Body of pancreas (tissue), 4 donors: ENCODE data around the gene GAK. TPM values are rescaled to one million over a fixed set of nuclear protein-coding genes. Genes with fewer than 3 reads are reported as not detected.

Experiments used
- ATAC-seq: fragments of 150-250 bp; one replicate; pipeline ENCODE4 v1.9.1; 2016
- DNase-seq, 4 donors: peaks; one replicate each; pipeline ENCODE4 v3.0.0-alpha.2; 2019
- H3K27ac ChIP-seq, 4 donors: fragments of 200-600 bp; sonication (generic); 1 replicate in 3 of 4; 2 replicates in 1 of 4; pipeline versions ENCODE4 v1.5.1 to v1.6.1; 2016 to 2019; ENCODE audit warnings: mild to moderate bottlenecking in 1 of 4, mixed read lengths in 1 of 4, moderate library complexity in 1 of 4
- H3K27me3 ChIP-seq, 2 donors: fragments of 200-600 bp; sonication (generic); one replicate each; pipeline ENCODE4 v1.6.0; 2016; ENCODE audit warnings: mild to moderate bottlenecking in 1 of 2
- H3K36me3 ChIP-seq, 2 donors: fragments of 200-600 bp; sonication (generic); replicated peaks in 1 of 2; 2 replicates each; pipeline ENCODE4 v1.5.1; 2016; ENCODE audit warnings: low read depth in 2 of 2; ENCODE audit not compliant: insufficient read depth in 1 of 2
- H3K4me1 ChIP-seq: fragments of 200-600 bp; sonication (generic); one replicate; pipeline ENCODE4 v1.6.0; 2016
- H3K4me3 ChIP-seq, 2 donors: fragments of 200-600 bp; sonication (generic); 1 replicate in 1 of 2; 2 replicates in 1 of 2; pipeline ENCODE4 v1.5.1; 2016 to 2019
- H3K9me3 ChIP-seq, 3 donors: fragments of 200-600 bp; sonication (generic); 1 replicate in 2 of 3; 2 replicates in 1 of 3; pipeline ENCODE4 v1.5.1; 2016
- CTCF ChIP-seq, 7 experiments: fragments of 450-650 bp in 4 of 7; fragments of 200-600 bp in 3 of 7; sonication (generic) in 3 of 7; IDR thresholded peaks; one replicate each; pipeline ENCODE4 v1.5.1; 2016 to 2019; ENCODE audit warnings: antibody characterized with exemption in 7 of 7
- POLR2A ChIP-seq, 3 donors: fragments of 450-650 bp; IDR thresholded peaks; one replicate each; pipeline ENCODE4 v1.6.1; 2016; ENCODE audit warnings: antibody characterized with exemption in 3 of 3, mild to moderate bottlenecking in 2 of 3
- WGBS, 2 donors: methylation state at CpG; one replicate each; pipeline ENCODE4 v1.1.5; 2017; 5-methylcytosine and 5-hydroxymethylcytosine counted together
- intact Hi-C: fragments of 100-400 bp; cut with DNase I; formaldehyde crosslinking; loops from one replicate; pipeline ENCODE4 v1.15.1; 2023
- total RNA-seq, 2 donors: library from RNA; depleted of rRNA; stranded (reverse); fragments of >200 nt; gene quantifications; one replicate each; pipeline ENCODE4 v1.1.0, GENCODE V29; 2016

The GAK gene
- total RNA-seq, 2 donors from 2014 or later = 126 to 127 TPM

DNA sequence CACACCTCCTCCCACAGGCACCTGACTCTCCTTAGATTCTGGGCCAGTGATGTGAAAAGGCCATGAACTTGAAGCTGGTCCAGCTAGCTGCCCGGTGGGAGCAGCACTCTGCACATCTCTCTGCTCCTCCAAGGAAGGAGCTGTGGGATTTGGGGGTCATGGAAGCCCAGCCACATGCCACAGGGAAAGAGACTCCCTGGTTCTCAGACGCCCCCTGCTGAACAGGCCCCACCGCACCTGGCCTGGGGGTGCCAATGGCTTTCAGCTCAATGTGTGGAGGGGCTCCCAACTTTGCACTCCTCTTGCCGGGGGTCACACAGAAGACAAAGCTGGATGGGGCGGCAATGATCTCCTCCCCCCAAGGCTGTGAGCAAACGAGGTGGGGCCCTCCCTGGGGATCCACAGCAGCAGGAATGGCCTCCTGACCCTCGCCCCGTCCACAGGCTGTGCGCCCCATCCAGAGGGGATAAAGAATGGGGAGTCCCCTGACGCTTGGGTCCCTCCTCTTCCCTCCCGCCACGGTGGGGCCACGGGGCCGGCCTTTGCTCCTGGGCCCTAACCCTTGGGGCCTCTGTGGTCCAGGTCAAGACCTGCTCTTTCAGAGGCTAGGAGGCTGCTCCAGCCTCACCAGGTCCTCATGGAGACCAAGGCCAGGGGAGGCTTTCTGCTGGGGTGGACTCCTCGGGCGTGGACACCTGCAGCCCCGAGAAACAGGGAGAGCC is 51.3 kb downstream of the GAK start:
- DNase-seq = no peak
- H3K27ac ChIP-seq = no peak overlapping the region
- no peaks in the 10 kb centered on the region for H3K9me3 ChIP-seq
- H3K27me3 ChIP-seq = no peaks in the 10 kb centered on the region
- H3K4me3 ChIP-seq = no peak overlapping the region
- H3K36me3 ChIP-seq = peaks cover 16 to 35% of the 10 kb centered on the region in 2 donors
- H3K4me1 ChIP-seq = no peaks in the 10 kb centered on the region
- TF ChIP-seq POLR2A (IDR thresholded peaks at IDR 0.05) = no peak
- no peak for TF ChIP-seq CTCF (IDR thresholded peaks at IDR 0.05)
- ATAC-seq = no peak
- 86 to 92% methylated on average over 6 to 17 of the region's 17 CpGs for WGBS, 2 donors
- intact Hi-C loops = no loop called here

DNA sequence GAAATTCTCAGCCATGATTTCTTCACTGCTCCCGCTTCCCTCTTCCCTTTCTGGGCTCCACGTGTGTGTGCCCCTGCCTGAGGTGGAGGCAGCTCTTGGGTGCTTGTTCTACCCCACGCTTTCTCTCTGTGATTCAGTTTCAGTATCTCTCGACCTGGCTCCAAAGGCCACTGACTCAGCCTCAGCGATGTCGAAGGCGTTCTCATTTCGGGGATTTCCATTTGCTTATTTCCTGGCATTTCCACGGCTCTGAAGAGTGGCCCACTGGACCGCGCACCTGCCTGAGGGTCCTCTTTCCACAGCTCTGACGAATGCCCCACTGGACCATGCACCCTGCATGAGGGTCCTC is 52.4 kb downstream of the GAK start:
- H3K4me1 ChIP-seq = no peaks in the 10 kb centered on the region
- no peaks in the 10 kb centered on the region for H3K9me3 ChIP-seq
- TF ChIP-seq CTCF (IDR thresholded peaks at IDR 0.05) = no peak
- TF ChIP-seq POLR2A (IDR thresholded peaks at IDR 0.05) = no peak
- no peak overlapping the region for H3K4me3 ChIP-seq
- intact Hi-C loops = no loop called here
- no peak for ATAC-seq
- no peak for DNase-seq
- WGBS, 2 donors = 85 to 97% methylated on average over 12 of the region's 12 CpGs
- no peak overlapping the region for H3K27ac ChIP-seq
- peaks cover 16 to 42% of the 10 kb centered on the region in 2 donors for H3K36me3 ChIP-seq
- no peaks in the 10 kb centered on the region for H3K27me3 ChIP-seq

DNA sequence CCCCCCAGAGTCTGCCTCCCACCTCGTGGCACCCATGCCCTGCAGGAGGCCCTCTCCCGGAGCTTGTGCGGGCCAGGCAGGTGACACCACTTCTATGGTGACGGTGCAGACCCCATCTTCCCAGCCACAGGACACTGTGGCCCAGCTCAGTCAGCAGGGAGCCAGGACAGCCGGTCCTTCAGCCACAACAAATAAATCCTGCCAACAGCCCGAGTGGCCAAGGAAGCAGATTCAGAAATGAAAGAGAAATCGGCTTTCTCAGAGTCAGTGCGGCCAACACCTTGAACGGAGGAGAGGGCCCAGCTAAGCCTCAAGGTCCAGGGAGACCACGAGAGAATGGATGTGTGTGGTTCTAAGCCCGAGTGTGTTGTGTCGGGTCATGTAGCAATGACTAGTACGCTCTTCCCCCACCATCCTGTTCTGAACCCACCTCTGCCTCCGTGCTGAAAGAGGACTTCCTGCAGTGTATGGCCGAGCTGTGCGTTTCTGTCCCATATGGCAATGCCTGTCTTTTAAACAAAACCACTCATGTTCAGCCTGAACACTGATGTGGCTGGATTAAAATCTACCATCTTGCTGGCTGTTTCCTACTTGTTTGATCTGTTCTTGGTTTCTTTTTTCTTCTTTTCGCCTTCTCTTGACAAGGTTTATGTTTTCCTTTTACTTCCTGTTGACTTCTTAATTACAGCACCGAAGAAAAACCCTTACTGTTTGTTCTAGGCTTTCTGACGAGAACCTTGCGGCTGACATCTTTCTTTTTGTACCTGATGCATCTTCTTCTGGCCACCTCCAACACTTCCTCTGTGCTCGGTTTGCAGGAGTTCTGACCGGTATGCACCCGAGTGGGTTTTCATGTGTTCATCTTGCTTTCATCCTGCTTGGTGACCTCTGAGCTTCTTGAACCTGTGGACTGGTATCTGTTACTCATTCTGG is 53.1 kb downstream of the GAK start:
- 89 to 91% methylated on average over 23 of the region's 23 CpGs for WGBS, 2 donors
- H3K27ac ChIP-seq = no peak overlapping the region

GRCh38 chr4:877502-877901 is 54.6 kb downstream of the GAK start:
- ATAC-seq = no peak

More for the DNA sequence above, 53.1 kb downstream of the GAK start:
- no peaks in the 10 kb centered on the region for H3K27me3 ChIP-seq
- H3K4me3 ChIP-seq = no peak overlapping the region
- no peaks in the 10 kb centered on the region for H3K9me3 ChIP-seq
- intact Hi-C loops = no loop called here
- no peak for ATAC-seq
- DNase-seq = no peak
- H3K4me1 ChIP-seq = no peaks in the 10 kb centered on the region
- peaks cover 16 to 41% of the 10 kb centered on the region in 2 donors for H3K36me3 ChIP-seq
- TF ChIP-seq CTCF (IDR thresholded peaks at IDR 0.05) (no peak), POLR2A (IDR thresholded peaks at IDR 0.05) (no peak)

More at GRCh38 chr4:877502-877901, 54.6 kb downstream of the GAK start:
- no peak for DNase-seq
- no peak overlapping the region for H3K4me3 ChIP-seq
- H3K27me3 ChIP-seq = no peaks in the 10 kb centered on the region
- no peaks in the 10 kb centered on the region for H3K9me3 ChIP-seq
- H3K36me3 ChIP-seq = peaks cover 10 to 36% of the 10 kb centered on the region in 2 donors
- no peaks in the 10 kb centered on the region for H3K4me1 ChIP-seq
- no peak overlapping the region for H3K27ac ChIP-seq
- intact Hi-C loops = no loop called here
- 93 to 95% methylated on average over 24 to 25 of the region's 25 CpGs for WGBS, 2 donors
- TF ChIP-seq CTCF (IDR thresholded peaks at IDR 0.05) (no peak), POLR2A (IDR thresholded peaks at IDR 0.05) (no peak)
